Myocyte (in vitro differentiated cells): Measurements from ENCODE around the gene RAPGEF2. TPM values are rescaled to one million over a fixed set of nuclear protein-coding genes. Genes with fewer than 3 reads are reported as not detected.
A peak's percentile ranks its signal among the peaks of the same experiment; 100 is the strongest.

Experiments
- DNase-seq: peaks from one replicate; pipeline ENCODE4 v3.0.0-alpha.2; 2012; ENCODE audit warnings: low read depth
- total RNA-seq: library from RNA; depleted of rRNA; stranded (reverse); fragments of >200 nt; gene quantifications from 2 replicates; pipeline ENCODE4 v1.2.3, GENCODE V29; 2014

The RAPGEF2 gene
- total RNA-seq, 1 donor from 2014 or later = 17.6 TPM

DNA sequence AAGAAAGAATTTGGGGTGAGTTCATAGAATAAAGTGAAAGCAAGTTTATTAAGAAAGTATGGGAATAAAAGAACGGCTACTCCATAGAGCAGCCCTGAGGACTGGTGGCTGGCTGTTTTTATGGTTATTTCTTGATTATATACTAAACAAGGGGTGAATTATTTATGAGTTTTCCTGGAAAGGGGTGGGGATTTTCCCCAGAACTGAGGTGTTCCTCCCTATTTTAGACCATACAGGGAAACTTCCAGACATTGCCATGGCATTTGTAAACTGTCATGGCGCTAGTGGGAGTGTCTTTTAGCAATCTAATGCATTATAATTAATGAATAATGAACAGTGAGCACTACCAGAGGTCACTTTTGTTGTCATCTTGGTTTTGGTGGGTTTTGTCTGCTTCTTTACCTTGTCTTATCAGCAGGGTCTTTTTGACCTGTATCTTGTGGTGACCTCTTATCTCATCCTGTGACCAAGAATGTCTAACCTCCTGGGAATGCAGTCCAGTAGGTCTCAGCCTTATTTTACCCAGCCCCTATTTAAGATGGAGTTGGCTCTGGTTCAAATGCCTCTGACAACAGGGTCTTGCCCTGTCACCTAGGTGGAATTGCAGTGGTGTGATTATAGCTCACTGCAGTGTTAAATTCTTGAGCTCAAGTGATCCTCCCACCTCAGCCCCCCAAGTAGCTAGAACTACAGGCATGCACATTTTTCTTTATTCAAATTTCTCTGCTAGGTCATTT, 27.1 kb downstream of the RAPGEF2 start:
- no peak for DNase-seq

DNA sequence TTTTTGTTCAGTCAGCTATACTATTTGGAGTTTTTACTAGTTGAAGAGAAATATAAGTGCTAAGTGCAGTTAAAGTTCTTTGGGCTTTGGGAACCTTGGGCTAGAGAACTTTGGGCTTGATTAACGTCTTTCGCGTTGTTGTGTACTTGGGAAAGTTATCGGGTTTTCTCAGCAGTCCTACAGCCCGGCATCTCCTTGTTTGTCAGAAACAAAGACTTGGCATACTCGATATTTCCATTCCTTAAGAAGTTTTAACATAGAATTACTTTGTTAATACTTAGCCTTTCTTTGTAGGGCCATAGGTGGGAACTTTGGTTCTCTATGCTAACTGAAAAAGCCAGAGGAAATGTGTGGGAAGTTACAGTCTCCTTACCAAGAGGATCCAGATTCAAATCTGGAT, 28.7 kb downstream of the RAPGEF2 start:
- no peak for DNase-seq

DNA sequence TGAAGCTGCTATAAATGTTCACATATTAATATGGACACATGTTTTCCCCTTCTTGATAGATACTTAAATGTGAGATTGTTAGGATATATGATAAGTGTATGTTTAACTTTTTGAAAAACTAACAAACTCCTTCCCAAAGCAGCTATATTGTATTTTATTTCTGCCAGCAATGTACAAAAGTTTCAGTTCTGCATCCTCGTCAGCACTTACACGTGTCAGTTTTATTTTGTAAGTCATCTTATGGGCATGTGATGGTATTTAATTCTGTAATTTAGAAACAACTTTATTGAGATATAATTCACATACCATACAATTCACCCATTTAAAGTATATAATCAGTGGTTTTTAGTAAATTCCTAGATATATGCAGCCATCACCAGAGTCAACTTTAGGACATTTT, 31.6 kb downstream of the RAPGEF2 start:
- no peak for DNase-seq

DNA sequence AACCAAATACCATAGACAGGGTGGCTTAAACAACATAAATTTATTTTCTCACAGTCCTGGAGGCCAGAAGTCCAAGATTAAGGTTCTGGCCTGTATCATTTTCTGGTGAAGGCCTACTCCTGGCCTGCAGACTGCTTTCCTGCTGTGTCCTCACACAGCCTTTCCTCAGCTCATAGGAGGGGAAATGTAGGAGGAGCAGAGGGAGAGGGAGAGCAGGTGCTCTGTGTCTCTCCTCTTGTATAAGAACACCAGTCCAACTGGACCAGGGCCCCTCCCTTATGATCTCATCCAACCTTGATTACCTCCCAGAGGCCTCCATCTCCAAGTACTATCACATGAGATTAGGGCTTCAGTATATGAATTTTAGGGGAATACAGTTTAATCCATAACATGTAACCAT, 34.3 kb downstream of the RAPGEF2 start:
- peak; percentile 55 for DNase-seq

DNA sequence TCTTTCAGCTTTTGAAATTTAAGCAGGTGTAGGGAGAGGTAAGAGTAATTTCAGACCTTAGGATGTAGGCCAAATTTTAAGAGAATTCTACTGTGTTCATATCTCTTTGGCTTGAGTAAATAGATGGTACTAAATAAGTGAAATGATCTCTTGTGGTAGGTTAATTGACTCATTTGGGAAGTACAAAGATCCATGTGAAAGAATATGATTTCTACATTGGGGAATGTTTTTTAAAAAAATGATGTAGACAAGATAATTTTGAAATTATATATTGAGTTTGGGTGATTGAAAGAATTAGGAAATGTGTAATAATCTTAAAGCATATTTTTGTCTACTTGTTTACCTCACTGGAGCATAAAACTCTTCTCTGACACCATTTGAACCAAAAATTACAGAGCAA, 35.6 kb downstream of the RAPGEF2 start:
- no peak for DNase-seq

DNA sequence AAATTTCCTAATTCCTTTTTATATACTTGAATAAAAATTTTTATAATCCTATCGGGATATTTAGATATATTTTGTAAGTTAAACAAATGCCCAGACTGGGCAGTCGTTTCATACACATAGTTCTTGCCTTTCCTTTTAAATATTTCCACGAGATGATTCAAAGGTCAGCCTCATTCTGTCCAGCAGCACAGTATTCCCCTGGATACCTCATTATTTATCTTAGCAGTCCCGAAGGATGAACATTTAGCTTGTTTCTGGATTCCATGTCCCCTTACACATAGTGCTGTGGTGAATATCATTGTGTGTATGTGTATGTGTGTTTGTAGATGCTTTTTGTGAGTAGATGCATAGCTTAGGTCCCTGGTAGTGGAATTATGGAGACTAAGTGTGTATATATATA, 38.3 kb downstream of the RAPGEF2 start:
- peak; percentile 40 for DNase-seq

DNA sequence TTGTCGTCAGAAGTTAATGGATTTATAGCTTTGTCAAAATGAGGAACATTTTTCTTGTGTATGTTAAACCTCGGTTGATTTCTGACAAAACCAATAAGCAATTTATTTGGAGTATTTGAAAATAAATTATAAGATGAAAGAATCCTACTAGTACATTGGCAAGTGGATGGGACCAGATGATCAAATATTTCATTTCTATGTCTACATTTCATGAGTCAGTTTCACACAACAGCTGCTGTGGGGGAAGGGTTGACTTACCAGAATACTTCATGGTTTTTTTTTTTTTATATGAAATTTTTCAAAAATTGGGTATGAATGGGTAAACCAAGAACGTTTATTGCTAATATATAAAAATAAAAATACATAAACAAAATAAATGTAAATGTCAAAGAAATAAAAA, 39.4 kb downstream of the RAPGEF2 start:
- DNase-seq = peak; percentile 84

DNA sequence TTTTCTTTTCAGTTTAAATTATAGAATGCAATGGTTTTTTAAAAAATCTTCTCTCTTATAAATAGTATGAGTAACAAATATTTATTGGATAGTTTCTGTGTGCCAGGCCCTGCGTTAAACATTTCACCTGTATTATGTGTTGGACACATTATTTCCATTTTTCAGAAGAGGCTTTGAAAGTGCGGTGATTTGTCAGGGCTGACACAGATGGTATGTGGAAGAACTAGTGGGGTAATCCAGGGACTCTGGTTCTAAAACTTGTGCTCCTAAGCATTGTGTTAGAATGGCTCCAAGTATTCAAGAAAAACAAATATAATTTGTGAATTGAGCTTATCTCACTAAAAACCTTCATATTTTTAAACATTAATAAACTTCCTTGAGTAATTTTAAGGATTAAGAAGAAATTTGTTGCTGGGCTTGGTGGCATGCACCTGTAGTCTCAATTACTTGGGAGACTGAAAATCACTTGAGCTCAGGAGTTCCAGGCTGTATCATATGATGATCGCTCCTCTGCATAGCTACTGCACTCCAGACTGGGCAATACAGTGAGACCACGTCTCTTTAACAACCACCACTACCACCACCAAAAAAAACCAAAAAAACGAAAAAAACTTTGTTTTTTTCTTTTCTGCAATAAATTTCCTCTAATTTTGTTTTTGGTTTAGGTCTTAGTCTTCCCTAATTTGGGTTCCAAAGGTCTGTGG, 40.0 kb downstream of the RAPGEF2 start:
- DNase-seq = peak; percentile 15

- DNase-seq = no peak
Observed at GRCh38 chr4:159143687-159144086, 40.8 kb downstream of the RAPGEF2 start.

GRCh38 chr4:159144112-159144694, 41.3 kb downstream of the RAPGEF2 start:
- DNase-seq = no peak

DNA sequence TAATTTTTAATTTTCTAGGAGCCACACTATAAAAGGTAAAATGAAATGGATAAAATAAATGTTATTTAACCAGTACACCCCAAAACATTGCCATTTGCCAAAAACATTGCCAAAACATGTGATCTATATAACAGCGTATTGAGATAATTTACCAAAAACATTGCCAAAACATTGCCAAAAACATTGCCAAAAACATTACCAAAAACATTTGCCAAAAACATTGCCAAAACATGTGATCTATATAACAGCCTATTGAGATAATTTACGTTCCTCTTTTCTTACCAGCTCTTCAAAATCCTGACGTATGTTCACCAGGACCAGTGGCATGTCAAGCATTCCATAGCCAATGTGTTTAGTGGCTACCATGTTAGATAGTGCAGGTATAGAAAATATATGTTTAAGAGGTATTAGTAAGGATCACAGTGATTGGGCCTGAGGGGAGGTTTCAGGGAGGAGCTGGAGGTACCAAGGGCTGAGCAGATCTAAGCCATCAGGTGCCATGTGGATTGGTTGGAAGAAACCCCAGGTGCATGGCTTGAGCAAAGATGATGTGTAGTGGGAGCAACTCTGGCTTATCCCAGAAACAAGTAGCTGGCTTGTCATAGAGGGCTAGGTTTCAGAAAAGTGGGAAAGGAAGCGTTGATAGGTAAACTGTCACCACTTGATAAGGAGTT, 42.6 kb downstream of the RAPGEF2 start:
- no peak for DNase-seq

DNA sequence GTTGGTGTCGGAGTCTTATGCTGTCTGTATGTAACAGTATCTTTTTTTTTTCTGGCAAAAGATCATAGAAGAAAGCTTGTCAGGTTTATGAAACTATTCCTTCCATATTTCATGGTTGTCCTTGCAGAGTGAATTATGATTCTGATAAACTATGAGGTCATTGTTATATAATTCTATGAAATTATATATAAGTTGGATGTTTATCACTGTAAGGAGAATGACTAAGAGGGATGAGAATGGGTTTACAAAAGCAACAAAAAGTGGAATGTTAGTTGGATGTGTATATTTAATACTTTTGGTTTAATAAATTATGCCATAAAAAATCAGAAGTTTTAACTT, 43.1 kb downstream of the RAPGEF2 start:
- no peak for DNase-seq

GRCh38 chr4:159146488-159146887, 43.6 kb downstream of the RAPGEF2 start:
- no peak for DNase-seq

GRCh38 chr4:159148441-159148840, 45.6 kb downstream of the RAPGEF2 start:
- no peak for DNase-seq

- DNase-seq = no peak
Observed at GRCh38 chr4:159149666-159150065, 46.8 kb downstream of the RAPGEF2 start.

DNA sequence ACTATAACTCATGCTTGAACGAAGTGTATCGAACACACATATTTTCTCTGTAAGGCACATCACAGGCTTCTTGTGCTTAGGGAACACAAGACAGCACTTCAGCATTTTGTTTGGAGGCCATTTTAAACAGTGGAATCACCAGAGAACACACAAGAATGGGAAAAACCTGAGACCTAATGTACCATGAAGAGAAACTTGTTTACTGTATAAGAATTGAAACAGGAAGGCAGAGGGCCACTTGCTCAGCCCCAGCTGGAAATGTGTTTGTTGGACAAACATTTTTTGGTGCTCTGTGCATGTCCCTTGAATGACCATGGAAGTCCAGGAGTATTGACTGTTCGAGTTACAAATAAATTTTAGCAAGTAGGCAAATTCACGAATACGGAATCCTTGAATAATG, 47.5 kb downstream of the RAPGEF2 start:
- no peak for DNase-seq

- DNase-seq = no peak
Observed at GRCh38 chr4:159150821-159151390, 48.0 kb downstream of the RAPGEF2 start.

DNA sequence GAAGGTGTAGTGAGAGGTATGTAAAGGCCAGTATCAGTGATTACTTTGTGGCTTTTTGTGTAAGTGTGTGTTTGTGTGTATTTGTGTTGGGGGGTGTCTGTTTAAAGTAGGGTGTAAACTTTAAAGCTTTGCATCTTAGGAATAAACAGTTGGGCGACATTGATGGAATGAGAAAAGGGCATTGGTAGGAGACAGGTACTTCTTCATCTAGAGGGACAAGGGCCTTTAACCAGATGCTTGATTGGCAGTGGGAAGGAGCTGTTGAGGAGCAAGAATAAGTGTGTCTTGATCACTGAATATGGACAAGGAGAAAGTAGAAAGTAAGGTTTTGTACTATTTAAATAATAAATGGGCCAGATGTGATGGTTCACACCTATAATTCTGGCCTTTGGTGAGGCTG, 48.8 kb downstream of the RAPGEF2 start:
- DNase-seq = no peak

DNA sequence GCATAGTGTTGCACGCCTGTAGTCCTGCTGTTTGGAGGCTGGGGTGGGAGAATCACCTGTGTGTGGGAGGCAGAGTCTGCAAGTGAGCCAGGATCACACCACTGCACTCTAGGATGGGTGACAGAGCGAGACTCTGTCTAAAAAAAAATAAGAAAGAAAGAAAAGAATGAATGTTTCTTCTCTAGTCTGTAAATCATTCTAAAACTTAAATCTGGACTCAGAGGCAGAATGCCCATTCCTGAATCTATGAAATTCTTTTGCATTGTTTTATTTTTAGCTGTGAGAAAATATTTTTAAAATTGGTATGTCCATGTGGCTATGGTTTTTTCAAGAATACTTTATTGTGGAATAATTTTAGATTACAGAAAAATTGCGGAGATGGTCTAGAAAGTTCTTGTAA, 49.3 kb downstream of the RAPGEF2 start:
- no peak for DNase-seq

DNA sequence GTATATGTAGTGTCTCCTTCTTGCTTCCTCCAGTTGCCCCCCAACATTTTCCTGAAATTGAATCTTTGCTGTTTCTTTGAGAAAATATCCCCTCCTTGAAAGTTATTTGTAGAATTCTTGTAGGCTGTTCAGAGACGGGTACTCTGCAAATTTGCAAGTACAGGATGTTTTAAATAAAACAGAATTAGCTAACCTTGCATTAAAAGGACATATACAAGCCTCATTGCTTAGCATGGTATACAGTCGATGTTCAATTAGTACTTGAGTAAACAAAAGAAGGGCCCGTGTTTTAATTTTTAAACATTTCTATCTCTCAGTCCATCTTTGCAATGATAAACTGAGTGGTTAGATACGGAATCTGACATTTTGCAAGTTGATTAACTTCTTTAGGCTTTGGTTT, 50.8 kb downstream of the RAPGEF2 start:
- DNase-seq = no peak

DNA sequence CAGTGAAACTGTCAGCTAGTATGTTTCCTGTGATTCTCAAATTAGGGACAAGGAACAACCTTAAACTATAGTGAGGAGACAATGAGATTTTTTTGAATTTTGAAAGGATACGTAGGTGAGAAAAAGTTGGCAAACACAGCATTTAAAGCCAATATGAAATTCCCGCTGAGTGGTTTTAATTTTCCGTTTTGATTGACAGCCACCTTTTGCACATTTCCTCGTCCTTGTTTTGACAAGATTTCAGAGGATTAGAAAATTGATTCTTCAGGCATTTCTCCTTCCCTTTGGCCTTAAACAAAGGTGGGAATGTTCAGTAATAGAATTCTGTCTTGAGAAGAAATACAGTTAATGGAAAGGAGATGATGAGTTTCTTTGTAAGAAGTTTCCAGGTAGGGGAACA, 52.2 kb downstream of the RAPGEF2 start:
- no peak for DNase-seq

- DNase-seq = no peak
Observed at GRCh38 chr4:159158083-159158617, 55.3 kb downstream of the RAPGEF2 start.
